ENCODE results near the gene TMEM154.

- TF ChIP-seq CTCF (conservative IDR thresholded peaks at IDR 0.05), result no peak
- no peak for TF ChIP-seq EZH2 (IDR thresholded peaks at IDR 0.05; ENCODE audit: low read depth)
Observed at GRCh38 chr4:152715076-152715475, 35.3 kb upstream of the TMEM154 start.
